Psoas muscle (tissue), 8 donors: ENCODE measurements around the gene CENPK. TPM values are rescaled to one million over a fixed set of nuclear protein-coding genes. Genes with fewer than 3 reads are reported as not detected.

Source experiments
- ATAC-seq, 4 donors: fragments of 200-7000 bp; cut with Tn5 transposase; one replicate each; pipeline ENCODE4 v1.9.1; 2020; ENCODE audit warnings: moderate library complexity in 3 of 4, mild to moderate bottlenecking in 2 of 4
- DNase-seq, 2 donors: peaks; one replicate each; pipeline ENCODE4 v3.0.0-alpha.2; 2020
- H3K27ac ChIP-seq: fragments of 200-600 bp; one replicate; pipeline ENCODE4 v1.8.0; 2022
- H3K27me3 ChIP-seq, 3 donors: fragments of 200-600 bp in 1 of 3; one replicate each; pipeline versions ENCODE4 v1.6.1 to v1.8.0; 2013 to 2022; ENCODE audit warnings: low read length in 2 of 3, mild to moderate bottlenecking in 2 of 3, moderate library complexity in 1 of 3; ENCODE audit not compliant: insufficient read depth in 3 of 3
- H3K36me3 ChIP-seq, 2 donors: fragments of 200-600 bp in 1 of 2; one replicate each; pipeline versions ENCODE4 v1.6.1 to v1.8.0; 2013 to 2022; ENCODE audit warnings: low read depth in 1 of 2, mild to moderate bottlenecking in 1 of 2, moderate library complexity in 1 of 2; ENCODE audit not compliant: insufficient read depth in 1 of 2
- H3K4me1 ChIP-seq: fragments of 200-600 bp; one replicate; pipeline ENCODE4 v1.8.0; 2022
- H3K4me3 ChIP-seq: fragments of 200-600 bp; one replicate; pipeline ENCODE4 v1.8.0; 2022; ENCODE audit warnings: mild to moderate bottlenecking
- H3K9me3 ChIP-seq: fragments of 200-600 bp; one replicate; pipeline ENCODE4 v1.8.0; 2022
- CTCF ChIP-seq: fragments of 200-600 bp; IDR thresholded peaks from one replicate; pipeline ENCODE4 v1.8.0; 2022; ENCODE audit warnings: antibody characterized with exemption
- WGBS, 3 donors: extraction: QIAGEN DNeasy Blood & Tissue Kit; methylation state at CpG; one replicate each; pipeline versions ENCODE4 v1.1.6 to v1.1.7; 2013; 5-methylcytosine and 5-hydroxymethylcytosine counted together
- intact Hi-C, 2 donors: fragments of 100-400 bp; cut with DNase I; formaldehyde crosslinking; loops; one replicate each; pipeline versions ENCODE4 v1.11.0 to v1.14.2; 2022
- polyA plus RNA-seq, 3 donors: library from polyadenylated mRNA; stranded (reverse); fragments of 200-250 nt; gene quantifications; one replicate each; pipeline ENCODE4 v1.2.3, GENCODE V29; 2013
- total RNA-seq, 4 donors: library from RNA; stranded (reverse); fragmentation: NEBNext Ultra II Directional in 2 of 4; extraction: Animal tissue kit (Norgen Biotek cat#: 25700) in 2 of 4; gene quantifications; one replicate each; pipeline versions ENCODE4 v1.2.1 to v1.2.4, GENCODE V29; 2021 to 2023
- donor health status: healthy with polysubstance abuse.
- donor health status: DM: no; HTN: no; CAD: no; lungs with moderate emphysema.
- donor health status: Bipolar disorder and iron deficiency.
- donor health status: healthy.
- donor health status: DM: yes; HTN: yes; CAD: no.
- donor health status: DM: no; HTN: no; CAD: no.
- donor health status: DM: no; HTN: no; CAD: no.
- donor health status: DM: yes; HTN: yes; CAD: no.

The CENPK gene
- total and polyA plus RNA-seq, 7 donors: 0.10 to 0.57 (median 0.40) TPM; not detected in 2

GRCh38 chr5:65546141-65546540 is 16.8 kb downstream of the CENPK start:
- DNase-seq (no peak), ATAC-seq (no peak)
- intact Hi-C loops: no loop called here
- WGBS, 3 donors: 74 to 90% (median 88%) methylated on average over 5 of the region's 5 CpGs
- no peak for TF ChIP-seq CTCF
- H3K36me3 ChIP-seq: no peaks in the 10 kb centered on the region
- H3K27ac ChIP-seq: no peak overlapping the region
- H3K4me1 ChIP-seq: no peaks in the 10 kb centered on the region
- H3K27me3 ChIP-seq: no peaks in the 10 kb centered on the region
- H3K4me3 ChIP-seq: no peak overlapping the region
- no peaks in the 10 kb centered on the region for H3K9me3 ChIP-seq

- Histone ChIP-seq H3K9me3 (no peaks in the 10 kb centered on the region), H3K4me1 (no peaks in the 10 kb centered on the region), H3K27me3 (no peaks in the 10 kb centered on the region), H3K27ac (no peak overlapping the region), H3K4me3 (no peak overlapping the region), H3K36me3 (no peaks in the 10 kb centered on the region)
- WGBS, 3 donors: 97 to 98% (median 98%) methylated on average over 4 of the region's 4 CpGs
- no peak for TF ChIP-seq CTCF
- intact Hi-C loops: no loop called here
- DNase-seq (no peak), ATAC-seq (no peak)
Observed at GRCh38 chr5:65544473-65544872, 18.5 kb downstream of the CENPK start.

GRCh38 chr5:65539827-65540226 is 23.1 kb downstream of the CENPK start:
- H3K4me3 ChIP-seq: no peak overlapping the region
- H3K36me3 ChIP-seq: no peaks in the 10 kb centered on the region
- H3K27ac ChIP-seq: no peak overlapping the region
- no peaks in the 10 kb centered on the region for H3K4me1 ChIP-seq
- no peak for TF ChIP-seq CTCF
- H3K9me3 ChIP-seq: no peaks in the 10 kb centered on the region
- intact Hi-C loops: no loop called here
- ATAC-seq (no peak), DNase-seq (no peak)
- H3K27me3 ChIP-seq: no peaks in the 10 kb centered on the region

- H3K36me3 ChIP-seq: no peaks in the 10 kb centered on the region
- no peak overlapping the region for H3K4me3 ChIP-seq
- no peaks in the 10 kb centered on the region for H3K9me3 ChIP-seq
- 67 to 71% (median 68%) methylated on average over 6 of the region's 6 CpGs for WGBS, 3 donors
- H3K27me3 ChIP-seq: no peaks in the 10 kb centered on the region
- ATAC-seq (no peak), DNase-seq (no peak)
- no peaks in the 10 kb centered on the region for H3K4me1 ChIP-seq
- no peak for TF ChIP-seq CTCF
- no peak overlapping the region for H3K27ac ChIP-seq
- intact Hi-C loops: no loop called here
Observed at GRCh38 chr5:65535529-65535987, 27.4 kb downstream of the CENPK start.

GRCh38 chr5:65530904-65531303 is 32.1 kb downstream of the CENPK start:
- no peaks in the 10 kb centered on the region for H3K27me3 ChIP-seq
- H3K4me1 ChIP-seq: no peaks in the 10 kb centered on the region
- no peak for TF ChIP-seq CTCF
- DNase-seq (no peak), ATAC-seq (no peak)
- WGBS, 3 donors: 98 to 100% (median 100%) methylated on average over 1 of the region's 1 CpG
- H3K4me3 ChIP-seq: no peak overlapping the region
- no peak overlapping the region for H3K27ac ChIP-seq
- H3K9me3 ChIP-seq: no peaks in the 10 kb centered on the region
- no peaks in the 10 kb centered on the region for H3K36me3 ChIP-seq
- intact Hi-C loops: no loop called here
